GM12873 (cell line): ENCODE measurements around the gene ART1.

ENCODE experiments used
- CTCF ChIP-seq: IDR thresholded peaks from 2 replicates; pipeline ENCODE4 v1.5.1; 2012; ENCODE audit warnings: low read depth, mild to moderate bottlenecking, moderate library complexity, low read length, control low read depth; ENCODE audit not compliant: insufficient read depth; ENCODE audit errors: missing control alignments

Gene ART1

GRCh38 chr11:3613998-3614741 lies 30.8 kb upstream of the ART1 start:
- TF ChIP-seq CTCF, result no peak

- no peak for TF ChIP-seq CTCF
Observed at GRCh38 chr11:3614742-3615171, 30.2 kb upstream of the ART1 start.

- no peak for TF ChIP-seq CTCF
Observed at GRCh38 chr11:3615998-3616397, 28.9 kb upstream of the ART1 start.

GRCh38 chr11:3616721-3617460 lies 28.0 kb upstream of the ART1 start:
- TF ChIP-seq CTCF, result no peak

GRCh38 chr11:3617990-3618389 lies 26.9 kb upstream of the ART1 start:
- TF ChIP-seq CTCF, result no peak

GRCh38 chr11:3622521-3622920 lies 22.4 kb upstream of the ART1 start:
- no peak for TF ChIP-seq CTCF

GRCh38 chr11:3623121-3623520 lies 21.8 kb upstream of the ART1 start:
- no peak for TF ChIP-seq CTCF
